Fibroblast of lung (primary cell): ENCODE measurements around the gene MRPL46. TPM values are rescaled to one million over a fixed set of nuclear protein-coding genes. Genes with fewer than 3 reads are reported as not detected.
A peak's percentile ranks its signal among the peaks of the same experiment; 100 is the strongest.

ENCODE experiments used
- DNase-seq, 2 donors: peaks; one replicate each; pipeline versions ENCODE4 v3.0.0 to v3.0.0-alpha.2; 2010; ENCODE audit warnings: low read depth in 2 of 2
- H2AFZ ChIP-seq: 2 replicates; pipeline ENCODE4 v1.5.1; 2012; ENCODE audit warnings: low read length, control low read depth, inconsistent platforms
- H3K27ac ChIP-seq: 2 replicates; pipeline ENCODE4 v1.5.1; 2011; ENCODE audit warnings: low read length, control low read depth; ENCODE audit not compliant: insufficient read depth
- H3K27me3 ChIP-seq: 2 replicates; pipeline ENCODE4 v1.5.1; 2011; ENCODE audit warnings: mild to moderate bottlenecking, low read length; ENCODE audit not compliant: control insufficient read depth, insufficient read depth
- H3K36me3 ChIP-seq: 2 replicates; pipeline ENCODE4 v1.5.1; 2011; ENCODE audit warnings: low read length; ENCODE audit not compliant: control insufficient read depth, insufficient read depth
- H3K4me1 ChIP-seq: 2 replicates; pipeline ENCODE4 v1.5.1; 2011; ENCODE audit warnings: low read length; ENCODE audit not compliant: control insufficient read depth, insufficient read depth; ENCODE audit errors: extremely low read depth
- H3K4me2 ChIP-seq: 2 replicates; pipeline ENCODE4 v1.5.1; 2011; ENCODE audit warnings: low read length, control low read depth; ENCODE audit not compliant: insufficient read depth; ENCODE audit errors: extremely low read depth
- H3K4me3 ChIP-seq, 4 experiments: fragments of 200-600 bp in 1 of 4; sonication (generic) in 1 of 4; replicated peaks in 1 of 4; 2 replicates each; pipeline ENCODE4 v1.5.1; 2011 to 2016; ENCODE audit warnings: low read length in 4 of 4, low read depth in 3 of 4, mild to moderate bottlenecking in 3 of 4, control low read depth in 2 of 4, inconsistent platforms in 1 of 4, mixed read lengths in 1 of 4; ENCODE audit not compliant: insufficient read depth in 1 of 4; ENCODE audit errors: control extremely low read depth in 1 of 4
- H3K79me2 ChIP-seq: 2 replicates; pipeline ENCODE4 v1.5.1; 2012; ENCODE audit warnings: mild to moderate bottlenecking, low read length, inconsistent platforms; ENCODE audit not compliant: control insufficient read depth, insufficient read depth
- H3K9ac ChIP-seq: 2 replicates; pipeline ENCODE4 v1.5.1; 2011; ENCODE audit warnings: mild to moderate bottlenecking, low read length, control low read depth; ENCODE audit not compliant: insufficient read depth
- H3K9me3 ChIP-seq: 2 replicates; pipeline ENCODE4 v1.5.1; 2012; ENCODE audit warnings: low read depth, low read length; ENCODE audit not compliant: control insufficient read depth, insufficient read depth
- H4K20me1 ChIP-seq: 2 replicates; pipeline ENCODE4 v1.5.1; 2011; ENCODE audit warnings: low read length; ENCODE audit not compliant: control insufficient read depth, insufficient read depth; ENCODE audit errors: extremely low read depth
- EZH2 ChIP-seq: IDR thresholded peaks from 2 replicates; pipeline ENCODE4 v1.5.1; 2012; ENCODE audit warnings: low read length, control low read depth, mild to moderate bottlenecking; ENCODE audit errors: missing control alignments
- polyA plus RNA-seq, 2 donors: library from polyadenylated mRNA; depleted of rRNA in 1 of 2; stranded (reverse) in 1 of 2; unstranded in 1 of 2; fragments of >200 nt; gene quantifications; 2 replicates each; pipeline ENCODE4 v1.2.1, GENCODE V29; 2011 to 2012; ENCODE audit warnings: missing spikeins in 1 of 2
- total RNA-seq: library from RNA; depleted of rRNA; stranded (reverse); fragments of >200 nt; gene quantifications from 2 replicates; pipeline ENCODE4 v1.2.1, GENCODE V29; 2014
- TF ChIP-seq, protein P1 (sequence below), 2 donors: IDR thresholded peaks in 1 of 2; conservative IDR thresholded peaks in 1 of 2; 1 replicate in 1 of 2; 2 replicates in 1 of 2; pipeline ENCODE4 v1.5.1; 2011 to 2012; ENCODE audit warnings: low read length in 2 of 2, control low read depth in 1 of 2, inconsistent platforms in 1 of 2, low read depth in 1 of 2, mild to moderate bottlenecking in 1 of 2

The MRPL46 gene
- total and polyA plus RNA-seq, 2 donors (not counting 1 experiment from before 2014, with no cell fraction given): 13.7 to 21.4 TPM

DNA sequence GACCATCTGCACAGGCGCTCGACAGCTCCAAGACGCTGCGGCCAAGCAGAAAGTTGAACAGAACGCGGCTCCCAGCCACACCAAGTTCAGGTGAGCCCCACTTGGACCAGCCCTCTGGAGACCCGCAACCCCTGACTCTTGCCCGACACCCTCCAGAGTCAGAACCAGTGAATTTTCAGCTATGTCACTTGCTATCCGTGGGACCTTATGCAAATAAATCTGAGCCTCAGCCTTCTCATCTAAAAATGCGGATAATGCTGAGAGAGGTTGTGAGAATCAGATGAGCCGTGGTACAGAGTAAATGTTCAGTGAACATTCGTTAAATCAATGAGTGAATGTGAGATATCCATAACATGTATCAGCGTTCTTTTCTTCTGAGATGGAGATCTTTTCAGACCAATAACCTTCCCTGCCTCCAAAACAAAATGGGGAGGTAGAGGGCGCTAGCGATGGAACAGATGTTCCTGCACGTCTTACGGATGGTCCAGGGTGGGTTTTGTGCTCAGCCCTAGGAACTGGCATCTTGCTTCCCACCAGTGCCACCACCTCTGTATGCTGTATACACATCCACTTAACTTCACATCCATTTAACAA, 844 bp upstream of the MRPL46 start:
- H3K9me3 ChIP-seq: no peaks in the 10 kb centered on the region
- no peaks in the 10 kb centered on the region for H3K27me3 ChIP-seq
- peak in 1 of 2 donors; percentile 29 for DNase-seq
- H3K36me3 ChIP-seq: peaks cover 4% of the 10 kb centered on the region
- H3K4me1 ChIP-seq: peaks cover 10% of the 10 kb centered on the region
- no peaks in the 10 kb centered on the region for H4K20me1 ChIP-seq
- H3K79me2 ChIP-seq: peaks cover 25% of the 10 kb centered on the region
- peak overlapping the region; percentile 84 for H3K4me2 ChIP-seq
- peak overlapping the region; percentile 82 to 100 (median 96) for H3K4me3 ChIP-seq
- TF ChIP-seq EZH2: no peak
- TF ChIP-seq, protein P1, sequence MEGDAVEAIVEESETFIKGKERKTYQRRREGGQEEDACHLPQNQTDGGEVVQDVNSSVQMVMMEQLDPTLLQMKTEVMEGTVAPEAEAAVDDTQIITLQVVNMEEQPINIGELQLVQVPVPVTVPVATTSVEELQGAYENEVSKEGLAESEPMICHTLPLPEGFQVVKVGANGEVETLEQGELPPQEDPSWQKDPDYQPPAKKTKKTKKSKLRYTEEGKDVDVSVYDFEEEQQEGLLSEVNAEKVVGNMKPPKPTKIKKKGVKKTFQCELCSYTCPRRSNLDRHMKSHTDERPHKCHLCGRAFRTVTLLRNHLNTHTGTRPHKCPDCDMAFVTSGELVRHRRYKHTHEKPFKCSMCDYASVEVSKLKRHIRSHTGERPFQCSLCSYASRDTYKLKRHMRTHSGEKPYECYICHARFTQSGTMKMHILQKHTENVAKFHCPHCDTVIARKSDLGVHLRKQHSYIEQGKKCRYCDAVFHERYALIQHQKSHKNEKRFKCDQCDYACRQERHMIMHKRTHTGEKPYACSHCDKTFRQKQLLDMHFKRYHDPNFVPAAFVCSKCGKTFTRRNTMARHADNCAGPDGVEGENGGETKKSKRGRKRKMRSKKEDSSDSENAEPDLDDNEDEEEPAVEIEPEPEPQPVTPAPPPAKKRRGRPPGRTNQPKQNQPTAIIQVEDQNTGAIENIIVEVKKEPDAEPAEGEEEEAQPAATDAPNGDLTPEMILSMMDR (conservative IDR thresholded peaks at IDR 0.05 in 1 of 2, IDR thresholded peaks at IDR 0.05 in 1 of 2; ENCODE audit: low read depth in 1 of 2, low read length in 2 of 2): peak; percentile 35 to 40
- H2AFZ ChIP-seq: peak overlapping the region; percentile 86
- H3K27ac ChIP-seq: peak overlapping the region; percentile 96
- peak overlapping the region; percentile 89 for H3K9ac ChIP-seq

DNA sequence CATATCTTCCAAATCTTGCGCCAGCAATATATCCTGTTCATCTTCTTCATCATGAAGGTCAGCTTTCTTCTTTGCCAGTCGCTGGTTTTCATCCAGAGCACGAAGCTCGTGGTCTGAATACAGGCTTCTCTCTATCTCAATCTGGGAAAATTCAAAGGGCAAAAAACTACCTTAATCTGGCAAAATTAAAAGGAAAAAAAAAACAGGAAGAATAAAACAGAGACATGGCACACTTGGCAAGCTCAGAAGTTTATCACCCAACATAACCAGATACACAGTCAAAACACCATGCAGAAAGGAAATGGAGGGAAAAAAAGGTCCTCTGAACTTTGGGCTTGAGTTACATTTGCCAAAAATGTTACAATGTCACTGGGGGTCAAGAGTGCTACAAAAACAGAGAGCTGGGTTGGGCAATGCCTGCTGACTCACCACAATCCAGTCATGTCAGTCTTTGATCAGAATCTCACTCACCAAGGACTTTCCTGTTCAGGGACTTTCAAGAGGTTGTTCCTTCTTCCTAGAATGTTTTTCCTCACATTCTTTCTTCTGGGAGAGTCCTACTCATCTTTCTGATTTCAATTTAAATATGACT, 1.5 kb downstream of the MRPL46 start:
- H3K27me3 ChIP-seq: no peaks in the 10 kb centered on the region
- no peak for TF ChIP-seq EZH2
- TF ChIP-seq, protein P1 (conservative IDR thresholded peaks at IDR 0.05 in 1 of 2, IDR thresholded peaks at IDR 0.05 in 1 of 2; ENCODE audit: low read depth in 1 of 2, low read length in 2 of 2): no peak
- peaks cover 25% of the 10 kb centered on the region for H3K79me2 ChIP-seq
- H4K20me1 ChIP-seq: no peaks in the 10 kb centered on the region
- peak; percentile 29 to 69 for DNase-seq
- peaks cover 3% of the 10 kb centered on the region for H3K36me3 ChIP-seq
- H3K27ac ChIP-seq: no peak overlapping the region
- H3K4me3 ChIP-seq: peak overlapping the region in 2 of 4 experiments; percentile 82 to 100
- H2AFZ ChIP-seq: no peak overlapping the region
- peak overlapping the region; percentile 91 for H3K4me2 ChIP-seq
- no peaks in the 10 kb centered on the region for H3K9me3 ChIP-seq
- no peak overlapping the region for H3K9ac ChIP-seq
- peaks cover 10% of the 10 kb centered on the region for H3K4me1 ChIP-seq

GRCh38 chr15:88463870-88464532, 3.2 kb downstream of the MRPL46 start:
- TF ChIP-seq, protein P1 (conservative IDR thresholded peaks at IDR 0.05 in 1 of 2, IDR thresholded peaks at IDR 0.05 in 1 of 2; ENCODE audit: low read depth in 1 of 2, low read length in 2 of 2): no peak
- no peak for TF ChIP-seq EZH2
- no peak overlapping the region for H3K27ac ChIP-seq
- H4K20me1 ChIP-seq: no peaks in the 10 kb centered on the region
- peaks cover 9% of the 10 kb centered on the region for H3K36me3 ChIP-seq
- H3K4me1 ChIP-seq: peaks cover 10% of the 10 kb centered on the region
- H3K79me2 ChIP-seq: peaks cover 23% of the 10 kb centered on the region
- H2AFZ ChIP-seq: no peak overlapping the region
- no peak overlapping the region for H3K4me2 ChIP-seq
- H3K4me3 ChIP-seq: no peak overlapping the region
- H3K9me3 ChIP-seq: no peaks in the 10 kb centered on the region
- H3K27me3 ChIP-seq: no peaks in the 10 kb centered on the region
- DNase-seq: no peak
- H3K9ac ChIP-seq: no peak overlapping the region
